GM11168 (cell line): ENCODE results near the gene CACNA1I.
"Not testable (repeated sequence)": the region's sequence is repeated elsewhere in the genome, so short reads cannot be mapped to it uniquely, and the experiment has no call there.

Experiments used
- in situ Hi-C: fragments of 300-500 bp; cut with MboI; formaldehyde crosslinking; loops from one replicate; pipeline ENCODE4 v1.12.0; 2022; ENCODE audit warnings: low sequenced_read_pairs; ENCODE audit not compliant: unreplicated experiment

Gene CACNA1I

GRCh38 chr22:39570665-39571064, at the start of gene CACNA1I:
TSS of gene CACNA1I (plus strand) at chr22:39570753. CDS start at chr22:39570753, 0 bp downstream.
- in situ Hi-C loops, result no loop called here

GRCh38 chr22:39521106-39521885, 49.3 kb upstream of the CACNA1I start:
- in situ Hi-C loops, result not testable (repeated sequence)

GRCh38 chr22:39522091-39522490, 48.5 kb upstream of the CACNA1I start:
- in situ Hi-C loops, result not testable (repeated sequence)

- in situ Hi-C loops, result no loop called here
These were observed 47.8 kb upstream of the CACNA1I start for GRCh38 chr22:39522567-39523300.

- in situ Hi-C loops, result no loop called here
These were observed 46.3 kb upstream of the CACNA1I start for GRCh38 chr22:39524089-39524752.

- in situ Hi-C loops, result no loop called here
These were observed 45.5 kb upstream of the CACNA1I start for GRCh38 chr22:39524753-39525657.

GRCh38 chr22:39525658-39525975, 44.9 kb upstream of the CACNA1I start:
- in situ Hi-C loops, result no loop called here

- in situ Hi-C loops, result no loop called here
These were observed 43.8 kb upstream of the CACNA1I start for GRCh38 chr22:39526736-39527171.

- in situ Hi-C loops, result no loop called here
These were observed 43.0 kb upstream of the CACNA1I start for GRCh38 chr22:39527481-39527961.

- in situ Hi-C loops, result no loop called here
These were observed 42.4 kb upstream of the CACNA1I start for GRCh38 chr22:39528080-39528661.

GRCh38 chr22:39528681-39529486, 41.7 kb upstream of the CACNA1I start:
- in situ Hi-C loops, result no loop called here

GRCh38 chr22:39529487-39529851, 41.1 kb upstream of the CACNA1I start:
- in situ Hi-C loops, result no loop called here

- in situ Hi-C loops, result no loop called here
These were observed 40.4 kb upstream of the CACNA1I start for GRCh38 chr22:39530116-39530515.

GRCh38 chr22:39530692-39531331, 39.7 kb upstream of the CACNA1I start:
- in situ Hi-C loops, result no loop called here

- in situ Hi-C loops, result no loop called here
These were observed 38.1 kb upstream of the CACNA1I start, which contains the start of gene RPS19BP1 for GRCh38 chr22:39532215-39533073. TSS of gene RPS19BP1 (minus strand) at chr22:39532748. CDS start at chr22:39532738, 10 bp downstream.

GRCh38 chr22:39534092-39534506, 36.5 kb upstream of the CACNA1I start:
- in situ Hi-C loops, result no loop called here

- in situ Hi-C loops, result no loop called here
These were observed 35.8 kb upstream of the CACNA1I start for GRCh38 chr22:39534591-39535356.
